HEK293 (cell line): ENCODE data around the gene LYST.

Experiments used
- CTCF ChIP-seq: fragments of 450-650 bp; formaldehyde crosslinking; IDR thresholded peaks from 2 replicates; pipeline ENCODE4 v1.5.1; 2016; ENCODE audit warnings: missing biosample characterization, missing genetic modification characterization
- ZNF274 ChIP-seq, 2 experiments: fragments of 200-500 bp in 1 of 2; fragments of 450-650 bp in 1 of 2; sonication (Bioruptor generic) in 1 of 2; formaldehyde crosslinking in 1 of 2; IDR thresholded peaks; 2 replicates each; pipeline versions ENCODE4 v1.5.1 to v1.6.1; 2014 to 2016; ENCODE audit warnings: borderline replicate concordance in 1 of 2, inconsistent platforms in 1 of 2, low read length in 1 of 2, missing biosample characterization in 1 of 2, missing genetic modification characterization in 1 of 2
- ZNF37A ChIP-seq: fragments of 450-650 bp; IDR thresholded peaks from 2 replicates; pipeline ENCODE4 v1.5.1; 2018; ENCODE audit warnings: missing biosample characterization, missing genetic modification characterization
- ZNF791 ChIP-seq: fragments of 450-650 bp; formaldehyde crosslinking; IDR thresholded peaks from 2 replicates; pipeline ENCODE4 v1.5.1; 2016; ENCODE audit warnings: missing biosample characterization, missing genetic modification characterization
- ZSCAN18 ChIP-seq: fragments of 450-650 bp; formaldehyde crosslinking; IDR thresholded peaks from 2 replicates; pipeline ENCODE4 v1.5.1; 2016; ENCODE audit warnings: missing biosample characterization, missing genetic modification characterization

GRCh38 chr1:235907897-235908240, 41.2 kb upstream of the LYST start:
- TF ChIP-seq ZNF37A (tag by site-specific recombination) (no peak), ZNF274 (IDR thresholded peaks at IDR 0.05; ENCODE audit: low read length) (no peak), ZNF274 (tag by site-specific recombination; IDR thresholded peaks at IDR 0.05; ENCODE audit: borderline replicate concordance) (no peak), ZNF791 (tag by site-specific recombination) (no peak), ZSCAN18 (tag by site-specific recombination) (no peak), CTCF (tag by site-specific recombination) (no peak)
